UCSD-AML1 (cell line): ENCODE measurements around the gene HINT3.
"Not testable (repeated sequence)": the region's sequence is repeated elsewhere in the genome, so short reads cannot be mapped to it uniquely, and the experiment has no call there.

Experiments
- DNase-seq: peaks from one replicate; lab custom pipeline; 2025; ENCODE audit not compliant: unreplicated experiment; lab: John Stamatoyannopoulos, UW

HINT3 gene

GRCh38 chr6:125995972-125996580 lies 39.5 kb downstream of the HINT3 start:
- DNase-seq, result peak; percentile 52

- DNase-seq, result no peak
Measured at GRCh38 chr6:126002755-126003679, 46.4 kb downstream of the HINT3 start.

GRCh38 chr6:126007800-126008199 lies 51.2 kb downstream of the HINT3 start:
- no peak for DNase-seq

- DNase-seq, result no peak
Measured at GRCh38 chr6:126010040-126010439, 53.5 kb downstream of the HINT3 start.

- no peak for DNase-seq
Measured at GRCh38 chr6:126015863-126016262, 59.3 kb downstream of the HINT3 start.

- DNase-seq, result no peak
Measured at GRCh38 chr6:126016591-126016990, 60.0 kb downstream of the HINT3 start.

- DNase-seq, result no peak
Measured at GRCh38 chr6:126017668-126018067, 61.1 kb downstream of the HINT3 start.

- DNase-seq, result no peak
Measured at GRCh38 chr6:126020305-126021050, 63.9 kb downstream of the HINT3 start.

GRCh38 chr6:126023474-126023873 lies 66.9 kb downstream of the HINT3 start:
- not testable (repeated sequence) for DNase-seq

GRCh38 chr6:126026001-126026400 lies 69.4 kb downstream of the HINT3 start:
- DNase-seq, result no peak

GRCh38 chr6:126027601-126028000 lies 71.0 kb downstream of the HINT3 start:
- DNase-seq, result no peak
